Measurements from ENCODE around the gene C22orf39.
"Not testable (repeated sequence)": the region's sequence is repeated elsewhere in the genome, so short reads cannot be mapped to it uniquely, and the experiment has no call there.

The C22orf39 gene

DNA sequence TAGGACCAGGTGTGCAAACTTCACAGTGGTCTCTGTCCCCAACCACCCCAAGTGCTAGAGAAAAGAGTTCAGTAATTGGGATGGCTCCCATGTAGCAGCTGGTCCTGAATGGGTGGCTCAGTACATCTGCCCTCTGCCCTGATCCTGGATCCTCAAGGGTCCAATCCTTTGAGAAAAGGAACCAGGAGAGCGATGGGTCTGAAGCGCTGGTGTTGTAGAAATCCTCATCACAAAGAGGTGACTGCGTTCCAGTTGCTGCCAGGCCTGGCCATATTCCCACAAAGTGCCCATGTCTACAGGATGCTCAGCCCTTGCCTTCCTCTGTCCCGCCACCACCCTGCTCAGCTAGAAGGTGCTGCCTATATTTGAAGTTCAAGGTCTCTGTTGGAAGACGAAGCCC lies 6.2 kb upstream of the C22orf39 start:
- DNase-seq (ENCODE audit: low spot score) = no peak

- DNase-seq (ENCODE audit: low spot score) = no peak
Observed at GRCh38 chr22:19451570-19451969, 4.1 kb upstream of the C22orf39 start.

GRCh38 chr22:19450363-19451175 lies 3.1 kb upstream of the C22orf39 start:
- no peak for DNase-seq (ENCODE audit: low spot score)

DNA sequence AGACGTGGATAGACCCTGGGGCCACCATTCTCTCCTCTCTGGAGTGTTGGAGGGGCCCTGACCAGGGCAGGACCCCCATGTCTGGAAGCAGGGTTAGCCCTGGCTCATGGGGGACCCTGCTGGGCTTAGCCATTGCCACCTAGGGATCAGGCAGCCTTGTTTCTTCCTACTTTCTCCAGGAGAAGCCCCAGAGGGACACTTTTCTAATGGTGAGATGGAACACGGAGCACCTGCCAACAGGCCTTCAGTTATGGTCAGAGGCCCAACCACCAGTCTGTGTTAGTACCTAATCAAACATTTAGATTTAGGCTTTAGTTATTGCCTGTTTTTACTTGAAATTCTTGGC lies 1.9 kb upstream of the C22orf39 start:
- no peak for DNase-seq (ENCODE audit: low spot score)

GRCh38 chr22:19448739-19449421 lies 1.4 kb upstream of the C22orf39 start:
- DNase-seq (ENCODE audit: low spot score) = no peak

DNA sequence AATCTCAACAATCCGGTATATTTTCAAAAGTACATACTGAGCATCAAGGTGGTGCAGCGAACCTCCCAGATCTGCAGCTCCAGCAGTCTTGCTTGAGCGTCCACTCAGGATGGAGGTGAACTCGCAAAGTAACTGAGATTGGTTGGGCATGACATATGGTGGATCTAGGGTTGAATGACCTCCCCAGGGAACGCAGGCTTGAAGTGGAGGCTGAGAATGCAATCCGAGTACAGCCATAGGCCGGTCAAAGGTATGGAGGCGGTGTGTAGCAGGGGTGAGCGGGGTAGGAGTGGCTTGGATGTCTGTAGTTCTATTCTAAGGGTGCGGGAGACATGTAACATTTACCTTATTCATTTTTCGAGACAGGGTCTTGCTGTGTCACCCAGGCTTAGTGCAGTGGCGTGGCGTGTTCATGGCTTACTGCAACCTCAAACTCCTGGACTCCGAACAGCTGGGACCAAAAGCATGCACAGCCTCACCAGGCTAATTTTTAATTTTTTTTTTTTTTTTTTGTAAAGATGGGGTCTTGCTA lies 631 bp upstream of the C22orf39 start:
- peak; percentile 79 for DNase-seq (ENCODE audit: low spot score)

GRCh38 chr22:19446603-19447329 lies 745 bp downstream of the C22orf39 start:
- DNase-seq (ENCODE audit: low spot score) = peak; percentile 27

GRCh38 chr22:19445279-19445982 lies 2.1 kb downstream of the C22orf39 start:
- not testable (repeated sequence) for DNase-seq (ENCODE audit: low spot score)

DNA sequence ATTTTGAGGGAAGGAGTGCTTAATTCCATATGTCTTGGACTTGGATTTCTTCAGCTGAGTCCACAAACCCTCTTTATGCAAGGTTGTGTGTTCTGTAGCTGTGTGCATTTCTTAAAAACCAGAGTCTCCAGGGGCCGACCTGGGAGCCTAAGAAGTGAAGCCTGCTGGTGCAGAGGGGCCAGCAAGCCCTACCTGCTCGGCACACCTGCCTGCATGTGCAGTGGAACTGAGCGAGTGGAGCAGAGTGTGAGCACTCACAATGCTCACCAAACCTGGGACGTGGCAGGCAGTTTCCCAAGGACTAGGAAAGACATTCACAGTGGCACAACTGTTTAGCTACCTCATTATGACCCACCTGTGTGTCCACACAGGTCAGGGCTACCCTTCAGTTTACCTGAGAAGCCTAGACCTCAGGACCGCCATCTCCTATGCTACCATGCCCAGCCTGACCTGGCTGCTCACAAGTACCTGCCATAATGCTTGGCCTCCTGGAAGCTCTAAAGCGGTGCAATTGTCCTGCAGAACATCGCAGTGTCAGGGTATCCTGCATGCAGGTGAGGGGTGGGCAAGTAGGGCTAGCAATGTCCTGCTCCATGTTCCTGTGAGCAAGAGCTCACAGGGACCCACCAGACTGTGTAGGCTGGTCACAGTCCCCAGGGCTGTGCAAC lies 3.8 kb downstream of the C22orf39 start:
- no peak for DNase-seq (ENCODE audit: low spot score)

GRCh38 chr22:19442166-19442565 lies 5.3 kb downstream of the C22orf39 start:
- DNase-seq (ENCODE audit: low spot score) = no peak

- no peak for DNase-seq (ENCODE audit: low spot score)
Observed at GRCh38 chr22:19440411-19441195, 6.9 kb downstream of the C22orf39 start.

- DNase-seq (ENCODE audit: low spot score) = no peak
Observed at GRCh38 chr22:19438298-19438697, 9.2 kb downstream of the C22orf39 start.

DNA sequence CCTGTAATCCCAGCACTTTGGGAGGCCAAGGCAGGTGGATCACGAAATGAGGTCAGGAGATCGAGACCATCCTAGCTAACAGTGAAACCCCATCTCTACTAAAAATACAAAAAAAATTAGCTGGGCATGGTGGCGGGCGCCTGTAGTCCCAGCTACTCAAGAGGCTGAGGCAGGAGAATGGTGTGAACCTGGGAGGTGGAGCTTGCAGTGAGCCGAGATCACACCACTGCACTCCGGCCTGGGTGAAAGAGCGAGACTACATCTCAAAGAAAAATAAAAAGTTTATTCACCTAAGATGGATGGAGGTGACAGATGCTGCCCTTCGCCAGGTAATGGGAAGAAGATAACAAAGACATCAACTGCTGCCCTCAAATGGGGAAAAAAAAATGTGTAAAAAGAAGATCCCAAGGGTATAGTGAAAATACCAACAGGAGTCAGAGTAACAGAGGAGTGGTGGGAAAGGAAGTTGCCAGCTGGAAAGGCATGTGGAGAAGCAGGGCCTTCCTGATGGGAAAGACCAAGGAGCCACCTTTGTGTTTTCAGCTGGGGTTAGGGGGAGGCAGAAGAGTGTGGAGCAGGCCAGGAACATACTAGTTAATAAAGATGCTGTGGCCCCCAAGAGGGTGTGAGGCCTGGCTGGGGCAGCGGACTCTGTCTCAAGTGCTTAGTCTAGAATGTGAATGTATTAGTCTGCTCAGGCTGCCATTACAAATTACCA lies 10.9 kb downstream of the C22orf39 start:
- DNase-seq (ENCODE audit: low spot score) = not testable (repeated sequence)

DNA sequence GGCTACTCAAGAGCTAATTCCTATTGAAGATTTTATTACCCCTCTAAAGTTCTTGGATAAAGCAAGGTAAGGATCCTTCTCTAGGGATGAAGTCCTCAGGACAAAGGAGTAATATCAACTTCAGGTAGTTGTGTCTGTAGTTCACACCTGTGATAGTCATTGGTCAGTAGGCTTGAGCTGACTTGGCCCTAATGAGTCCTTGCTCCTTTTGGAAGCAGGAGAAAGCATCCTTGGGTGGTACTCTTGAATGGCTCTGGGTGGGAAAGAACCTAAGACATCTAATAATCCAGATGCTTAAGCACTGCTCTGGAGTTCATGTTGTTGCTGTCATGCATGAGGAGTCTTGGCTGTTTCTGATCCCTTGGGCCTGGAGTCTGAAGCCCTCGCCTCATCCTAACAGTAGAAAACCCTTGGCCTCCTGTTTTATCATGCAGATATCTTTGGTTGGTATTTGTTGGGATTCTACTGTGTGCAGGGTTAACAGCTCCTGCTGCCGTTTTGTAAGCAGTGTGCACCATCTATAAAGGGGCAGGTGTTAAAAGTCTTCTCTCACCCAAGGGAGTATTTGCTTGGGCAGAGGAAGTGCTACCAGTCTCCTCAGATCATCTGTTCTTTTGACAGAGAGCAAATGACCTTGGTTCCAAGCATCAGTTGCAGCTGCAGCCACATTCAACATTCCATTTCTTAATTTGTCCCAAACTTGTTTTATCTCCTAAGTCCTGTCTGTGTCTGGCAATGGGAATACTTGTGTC lies 12.5 kb downstream of the C22orf39 start:
- no peak for DNase-seq (ENCODE audit: low spot score)

DNA sequence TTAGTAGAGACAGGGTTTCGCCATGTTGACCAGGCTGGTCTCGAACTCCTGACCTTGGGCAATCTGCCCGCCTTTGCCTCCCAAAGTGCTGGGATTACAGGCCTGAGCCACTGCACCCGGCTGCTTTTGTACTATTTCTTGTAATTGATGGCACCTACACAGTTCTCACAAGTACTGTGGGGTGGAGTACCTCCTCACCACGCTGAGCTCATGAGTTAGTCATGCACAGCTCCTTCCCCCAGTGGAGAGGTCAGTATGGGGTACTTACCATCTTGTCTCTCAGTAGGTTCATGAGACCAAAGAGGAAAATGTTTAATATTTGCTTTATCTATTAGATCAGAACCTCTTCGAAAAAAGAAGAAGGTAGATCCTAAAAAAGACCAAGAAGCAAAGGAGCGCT lies 13.1 kb downstream of the C22orf39 start:
- DNase-seq (ENCODE audit: low spot score) = no peak

DNA sequence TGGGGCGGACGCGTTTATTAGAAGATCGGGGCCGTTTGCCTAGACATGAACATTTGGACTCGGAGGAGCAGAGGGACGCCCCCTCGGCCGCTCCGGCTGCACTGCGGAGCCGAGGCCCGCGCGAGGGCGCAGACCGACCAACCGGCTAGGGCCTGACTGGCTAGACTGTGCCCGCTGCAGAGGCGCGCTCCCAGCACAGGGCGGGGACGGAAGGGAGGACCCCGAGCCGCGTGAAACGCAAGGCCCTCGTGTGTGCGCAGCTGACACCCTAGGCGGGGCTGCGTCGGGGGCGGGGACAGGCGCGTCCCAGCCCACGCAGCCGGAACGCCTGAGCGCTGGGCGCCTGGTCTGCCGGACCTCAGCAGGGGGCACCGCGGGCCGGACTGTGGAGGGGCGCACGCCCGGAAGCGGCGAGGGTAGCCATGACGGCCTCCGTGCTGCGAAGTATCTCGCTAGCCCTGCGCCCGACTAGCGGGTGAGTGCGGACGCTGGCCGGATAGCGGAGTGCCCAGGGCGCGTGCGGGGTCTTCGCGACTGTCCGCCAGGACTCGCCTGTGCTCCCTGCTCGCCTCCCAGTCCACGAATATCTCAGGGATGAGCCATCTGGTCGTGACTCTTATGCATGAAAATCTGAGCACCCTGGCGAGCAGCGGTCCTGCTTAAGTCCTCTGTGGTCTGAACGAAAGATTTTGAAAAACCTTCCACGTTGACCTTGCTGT lies 15.2 kb downstream of the C22orf39 start, which contains the start of gene MRPL40:
MRPL40 (plus strand) TSS at position 413 of the 719 bp plus-strand sequence; CDS start at position 423, 10 bp downstream.
- peak; percentile 93 for DNase-seq (ENCODE audit: low spot score)

- peak; percentile 76 for DNase-seq (ENCODE audit: low spot score)
Observed at GRCh38 chr22:19431649-19432132, 15.8 kb downstream of the C22orf39 start, which contains the start of gene HIRA. TSS of gene HIRA (minus strand) at chr22:19431733. CDS start at chr22:19431476, 257 bp downstream.

DNA sequence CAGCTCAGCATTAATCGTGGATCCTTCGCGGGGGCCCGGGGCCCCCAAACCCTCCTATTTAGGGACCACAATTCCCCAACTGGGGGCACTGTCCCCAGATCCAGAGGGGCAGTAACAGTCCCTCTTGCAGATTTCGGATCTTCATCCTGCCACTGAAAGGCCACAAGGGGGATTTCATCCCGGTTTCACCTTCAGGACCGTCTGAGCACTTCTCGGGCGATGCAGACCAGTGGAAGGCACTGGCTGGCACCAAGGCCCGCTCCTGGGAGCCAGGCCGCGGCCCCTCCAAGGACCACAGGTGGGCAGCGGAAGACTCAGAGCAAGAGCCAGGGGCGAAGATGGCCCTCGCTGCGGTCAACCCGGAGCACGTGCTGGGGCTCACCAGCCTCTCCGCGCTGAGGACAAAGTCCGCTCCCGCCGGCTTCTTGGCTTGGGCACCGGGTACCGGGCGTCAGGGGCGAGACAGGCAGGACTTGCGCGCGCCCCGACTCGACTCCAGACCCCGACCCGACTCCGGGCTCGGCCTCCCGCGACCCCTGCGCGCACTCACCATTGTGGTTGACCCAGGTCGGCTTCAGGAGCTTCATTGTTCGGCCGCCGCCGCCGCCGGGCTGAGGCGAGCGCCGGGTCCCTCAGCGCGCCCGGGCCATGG lies 16.5 kb downstream of the C22orf39 start:
- DNase-seq (ENCODE audit: low spot score) = peak; percentile 36
